SK-N-MC (cell line): ENCODE data around the gene AVP.

Experiments
- FOXP2 ChIP-seq: optimal IDR thresholded peaks from 2 replicates; pipeline ENCODE3; 2011; ENCODE audit warnings: mild to moderate bottlenecking, moderate library complexity; ENCODE audit not compliant: insufficient read depth; ENCODE audit errors: extremely low read length, control extremely low read depth
- POLR2AphosphoS5 ChIP-seq: IDR thresholded peaks from 2 replicates; pipeline ENCODE4 v1.6.1; 2012; ENCODE audit warnings: mild to moderate bottlenecking, low read depth, low read length, borderline replicate concordance

GRCh38 chr20:3046677-3047462 lies 37.7 kb downstream of the AVP start:
- TF ChIP-seq POLR2AphosphoS5, result no peak
- no peak for TF ChIP-seq FOXP2
